Sigmoid colon (tissue), 7 donors: ENCODE data around the gene RELN. TPM values are rescaled to one million over a fixed set of nuclear protein-coding genes. Genes with fewer than 3 reads are reported as not detected.

Source experiments
- DNase-seq: peaks from one replicate; pipeline ENCODE4 v3.0.0-alpha.2; 2019
- H3K27ac ChIP-seq, 4 donors: fragments of 200-600 bp; sonication (generic); one replicate each; pipeline ENCODE4 v1.5.1; 2016 to 2019; ENCODE audit warnings: mild to moderate bottlenecking in 1 of 4
- H3K27me3 ChIP-seq, 3 donors: fragments of 200-600 bp; sonication (generic); one replicate each; pipeline ENCODE4 v1.5.1; 2019; ENCODE audit warnings: mild to moderate bottlenecking in 1 of 3
- H3K36me3 ChIP-seq, 4 donors: fragments of 200-600 bp; sonication (generic); one replicate each; pipeline ENCODE4 v1.5.1; 2016 to 2019
- H3K4me1 ChIP-seq, 4 donors: fragments of 200-600 bp; sonication (generic); one replicate each; pipeline ENCODE4 v1.5.1; 2017 to 2019
- H3K4me3 ChIP-seq, 4 donors: fragments of 200-600 bp; sonication (generic); one replicate each; pipeline ENCODE4 v1.5.1; 2017 to 2019; ENCODE audit warnings: mild to moderate bottlenecking in 2 of 4, moderate library complexity in 1 of 4
- H3K9me3 ChIP-seq, 4 donors: fragments of 200-600 bp in 3 of 4; sonication (generic) in 3 of 4; one replicate each; pipeline versions ENCODE4 v1.5.1 to v1.6.1; 2013 to 2019
- EP300 ChIP-seq, 4 donors: sonication (generic); formaldehyde crosslinking; IDR thresholded peaks; one replicate each; pipeline ENCODE4 v1.6.1; 2017; ENCODE audit warnings: antibody characterized with exemption in 4 of 4
- POLR2A ChIP-seq, 2 donors: fragments of 450-650 bp; IDR thresholded peaks; one replicate each; pipeline ENCODE4 v1.6.1; 2016; ENCODE audit warnings: antibody characterized with exemption in 2 of 2, mild to moderate bottlenecking in 2 of 2, moderate library complexity in 2 of 2
- POLR2AphosphoS5 ChIP-seq, 4 donors: sonication (generic); formaldehyde crosslinking; IDR thresholded peaks; one replicate each; pipeline ENCODE4 v1.6.1; 2017; ENCODE audit warnings: antibody characterized with exemption in 4 of 4
- WGBS, 2 donors: extraction: QIAGEN DNeasy Blood & Tissue Kit; methylation state at CpG; one replicate each; pipeline ENCODE4 v1.1.7; 2013; 5-methylcytosine and 5-hydroxymethylcytosine counted together
- intact Hi-C: fragments of 100-400 bp; cut with DNase I; formaldehyde crosslinking; loops from one replicate; pipeline ENCODE4 v1.15.1; 2023
- polyA plus RNA-seq, 3 donors: library from polyadenylated mRNA; stranded (reverse); fragments of 200-250 nt; gene quantifications; one replicate each; pipeline ENCODE4 v1.2.3, GENCODE V29; 2013
- total RNA-seq, 4 donors: library from RNA; depleted of rRNA; stranded (reverse); fragments of >200 nt; gene quantifications; one replicate each; pipeline ENCODE4 v1.1.0, GENCODE V29; 2016
- TF ChIP-seq, protein P1 (sequence below), 4 experiments: fragments of 450-650 bp in 3 of 4; fragments of 200-600 bp in 1 of 4; IDR thresholded peaks; one replicate each; pipeline ENCODE4 v1.5.1; 2016 to 2019; ENCODE audit warnings: antibody characterized with exemption in 4 of 4, mild to moderate bottlenecking in 3 of 4, moderate library complexity in 2 of 4
- donor health status: healthy with polysubstance abuse.
- donor health status: Bipolar disorder and iron deficiency.
- donor health status: healthy.

RELN gene
- total and polyA plus RNA-seq, 7 donors = under 0.01 to 9.2 (median 4.3) TPM; not detected in 1

DNA sequence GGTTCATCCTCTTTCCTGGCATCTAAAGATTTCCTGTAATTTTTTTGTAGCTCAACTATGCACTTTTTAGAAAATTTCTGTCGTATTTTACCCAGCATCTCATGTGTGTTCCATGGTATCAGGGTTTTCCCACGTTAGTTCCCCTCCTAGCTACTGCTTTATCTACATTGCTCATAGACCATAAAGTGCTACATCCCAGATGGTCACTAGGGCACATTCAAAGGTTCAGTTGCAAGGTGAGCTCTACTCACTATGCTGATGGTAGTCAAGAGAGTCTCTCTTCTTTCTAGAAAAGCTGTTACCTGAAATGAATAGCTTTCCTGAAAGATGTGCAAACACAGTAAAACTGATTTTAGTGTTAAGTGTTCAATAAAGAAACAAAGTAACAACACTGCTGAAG is 33.5 kb downstream of the RELN start:
- Histone ChIP-seq H3K27me3 (no peaks in the 10 kb centered on the region), H3K36me3 (no peaks in the 10 kb centered on the region), H3K4me1 (no peaks in the 10 kb centered on the region), H3K27ac (no peak overlapping the region), H3K4me3 (no peak overlapping the region), H3K9me3 (no peaks in the 10 kb centered on the region)
- TF ChIP-seq POLR2A (IDR thresholded peaks at IDR 0.05) = no peak
- no peak for TF ChIP-seq POLR2AphosphoS5 (IDR thresholded peaks at IDR 0.05)
- TF ChIP-seq, protein P1, sequence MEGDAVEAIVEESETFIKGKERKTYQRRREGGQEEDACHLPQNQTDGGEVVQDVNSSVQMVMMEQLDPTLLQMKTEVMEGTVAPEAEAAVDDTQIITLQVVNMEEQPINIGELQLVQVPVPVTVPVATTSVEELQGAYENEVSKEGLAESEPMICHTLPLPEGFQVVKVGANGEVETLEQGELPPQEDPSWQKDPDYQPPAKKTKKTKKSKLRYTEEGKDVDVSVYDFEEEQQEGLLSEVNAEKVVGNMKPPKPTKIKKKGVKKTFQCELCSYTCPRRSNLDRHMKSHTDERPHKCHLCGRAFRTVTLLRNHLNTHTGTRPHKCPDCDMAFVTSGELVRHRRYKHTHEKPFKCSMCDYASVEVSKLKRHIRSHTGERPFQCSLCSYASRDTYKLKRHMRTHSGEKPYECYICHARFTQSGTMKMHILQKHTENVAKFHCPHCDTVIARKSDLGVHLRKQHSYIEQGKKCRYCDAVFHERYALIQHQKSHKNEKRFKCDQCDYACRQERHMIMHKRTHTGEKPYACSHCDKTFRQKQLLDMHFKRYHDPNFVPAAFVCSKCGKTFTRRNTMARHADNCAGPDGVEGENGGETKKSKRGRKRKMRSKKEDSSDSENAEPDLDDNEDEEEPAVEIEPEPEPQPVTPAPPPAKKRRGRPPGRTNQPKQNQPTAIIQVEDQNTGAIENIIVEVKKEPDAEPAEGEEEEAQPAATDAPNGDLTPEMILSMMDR (IDR thresholded peaks at IDR 0.05) = no peak
- TF ChIP-seq EP300 (IDR thresholded peaks at IDR 0.05) = no peak
- WGBS, 2 donors = 46 to 73% methylated on average over 2 of the region's 2 CpGs
- intact Hi-C loops = no loop called here
- DNase-seq = no peak

DNA sequence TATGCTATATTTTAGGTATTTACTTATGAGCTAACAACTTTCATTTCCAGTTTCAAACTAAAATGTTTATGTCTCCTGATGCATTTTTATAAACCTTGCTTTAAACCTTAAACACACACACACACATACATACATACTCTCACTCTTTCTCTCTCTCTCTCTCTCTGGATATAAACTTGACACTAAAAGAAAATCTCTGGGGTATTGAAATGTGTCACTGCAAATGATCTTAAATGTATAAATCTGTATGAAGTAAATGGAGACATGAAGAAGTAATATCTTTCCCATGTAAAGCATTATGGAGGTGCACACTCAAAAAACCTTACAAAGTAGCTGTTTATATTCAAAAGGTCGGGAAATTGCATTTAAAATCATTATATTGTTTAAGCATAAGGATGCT is 37.0 kb downstream of the RELN start:
- TF ChIP-seq EP300 (IDR thresholded peaks at IDR 0.05) = no peak
- no peak for TF ChIP-seq POLR2A (IDR thresholded peaks at IDR 0.05)
- TF ChIP-seq, protein P1 (IDR thresholded peaks at IDR 0.05) = no peak
- TF ChIP-seq POLR2AphosphoS5 (IDR thresholded peaks at IDR 0.05) = no peak
- no peaks in the 10 kb centered on the region for H3K36me3 ChIP-seq
- no peaks in the 10 kb centered on the region for H3K4me1 ChIP-seq
- WGBS, 2 donors = 11 to 39% methylated on average over 1 of the region's 1 CpG
- H3K4me3 ChIP-seq = no peak overlapping the region
- no peaks in the 10 kb centered on the region for H3K9me3 ChIP-seq
- intact Hi-C loops = no loop called here
- H3K27ac ChIP-seq = no peak overlapping the region
- DNase-seq = no peak
- H3K27me3 ChIP-seq = no peaks in the 10 kb centered on the region

- H3K9me3 ChIP-seq = no peaks in the 10 kb centered on the region
- 76 to 80% methylated on average over 2 of the region's 2 CpGs for WGBS, 2 donors
- no peak overlapping the region for H3K27ac ChIP-seq
- intact Hi-C loops = no loop called here
- no peak for DNase-seq
- no peaks in the 10 kb centered on the region for H3K36me3 ChIP-seq
- no peak overlapping the region for H3K4me3 ChIP-seq
- H3K27me3 ChIP-seq = no peaks in the 10 kb centered on the region
- TF ChIP-seq, protein P1 (IDR thresholded peaks at IDR 0.05) = no peak
- TF ChIP-seq POLR2AphosphoS5 (IDR thresholded peaks at IDR 0.05) (no peak), EP300 (IDR thresholded peaks at IDR 0.05) (no peak), POLR2A (IDR thresholded peaks at IDR 0.05) (no peak)
- H3K4me1 ChIP-seq = no peaks in the 10 kb centered on the region
Observed at GRCh38 chr7:103951311-103951710, 38.1 kb downstream of the RELN start.

GRCh38 chr7:103949374-103949773 is 40.1 kb downstream of the RELN start:
- Histone ChIP-seq H3K36me3 (no peaks in the 10 kb centered on the region), H3K27ac (no peak overlapping the region), H3K9me3 (no peaks in the 10 kb centered on the region), H3K4me3 (no peak overlapping the region), H3K27me3 (no peaks in the 10 kb centered on the region), H3K4me1 (no peaks in the 10 kb centered on the region)
- WGBS, 2 donors = 54 to 70% methylated on average over 7 of the region's 7 CpGs
- intact Hi-C loops = no loop called here
- TF ChIP-seq POLR2A (IDR thresholded peaks at IDR 0.05) = no peak
- no peak for DNase-seq

DNA sequence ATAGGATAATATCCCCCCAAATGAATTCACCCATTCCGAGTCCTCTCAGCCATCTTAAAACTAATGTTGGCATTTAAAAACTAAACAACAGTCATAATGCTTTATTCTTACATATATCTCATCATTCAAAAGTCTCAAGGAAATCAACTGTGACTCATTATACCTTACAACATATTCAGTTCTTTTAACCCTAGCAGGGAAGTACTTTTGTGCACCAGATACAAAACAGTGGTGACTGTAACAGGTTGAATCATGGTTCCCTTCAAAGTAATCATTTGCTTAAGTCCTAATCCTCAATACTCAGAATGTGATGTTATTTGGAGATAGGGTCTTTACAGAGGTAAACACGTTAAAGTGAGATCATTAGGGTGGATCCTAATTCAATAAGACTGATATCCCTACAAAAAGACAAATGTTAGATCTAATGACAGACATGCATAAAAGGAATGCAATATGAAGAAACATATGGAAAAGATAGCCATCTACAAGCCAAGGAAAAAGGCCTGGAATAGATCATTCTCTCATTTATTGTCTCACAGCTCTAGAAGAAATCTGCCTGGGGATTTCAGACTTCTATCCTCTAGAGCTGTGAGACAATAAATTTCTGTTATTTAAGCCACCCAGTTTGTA is 42.3 kb downstream of the RELN start:
- H3K27me3 ChIP-seq = no peaks in the 10 kb centered on the region
- H3K4me1 ChIP-seq = no peaks in the 10 kb centered on the region
- no peak overlapping the region for H3K4me3 ChIP-seq
- 56 to 70% methylated on average over 2 of the region's 2 CpGs for WGBS, 2 donors
- DNase-seq = no peak
- intact Hi-C loops = no loop called here
- H3K36me3 ChIP-seq = no peaks in the 10 kb centered on the region
- no peak for TF ChIP-seq EP300 (IDR thresholded peaks at IDR 0.05)
- no peak for TF ChIP-seq POLR2A (IDR thresholded peaks at IDR 0.05)
- no peak for TF ChIP-seq POLR2AphosphoS5 (IDR thresholded peaks at IDR 0.05)
- TF ChIP-seq, protein P1 (IDR thresholded peaks at IDR 0.05) = no peak
- H3K9me3 ChIP-seq = no peaks in the 10 kb centered on the region
- H3K27ac ChIP-seq = no peak overlapping the region
